ENCODE data around the gene MACROD2. TPM values are rescaled to one million over a fixed set of nuclear protein-coding genes. Genes with fewer than 3 reads are reported as not detected.

The MACROD2 gene
- total RNA-seq, 1 donor from 2014 or later = 1.6 TPM

- Histone ChIP-seq H3K36me3 (ENCODE audit: control insufficient read depth, insufficient read depth, low read length) (no peaks in the 10 kb centered on the region), H3K27me3 (ENCODE audit: control insufficient read depth, insufficient read depth, low read length) (no peaks in the 10 kb centered on the region), H3K4me3 (ENCODE audit: low read depth, low read length) (no peak overlapping the region)
- FAIRE-seq (no peak), DNase-seq (ENCODE audit: low read depth) (no peak)
- no peak for TF ChIP-seq CTCF (IDR thresholded peaks at IDR 0.05; ENCODE audit: insufficient read depth, low read length, severe bottlenecking)
Observed at GRCh38 chr20:14544688-14545087, 549.4 kb downstream of the MACROD2 start.

- H3K4me3 ChIP-seq (ENCODE audit: low read depth, low read length) = no peak overlapping the region
- DNase-seq (ENCODE audit: low read depth) = no peak
- no peaks in the 10 kb centered on the region for H3K27me3 ChIP-seq (ENCODE audit: control insufficient read depth, insufficient read depth, low read length)
- no peaks in the 10 kb centered on the region for H3K36me3 ChIP-seq (ENCODE audit: control insufficient read depth, insufficient read depth, low read length)
- TF ChIP-seq CTCF (IDR thresholded peaks at IDR 0.05; ENCODE audit: insufficient read depth, low read length, severe bottlenecking) = no peak
- FAIRE-seq = no peak
Observed at GRCh38 chr20:14550655-14551054, 555.3 kb downstream of the MACROD2 start.

GRCh38 chr20:14553774-14554534, 558.6 kb downstream of the MACROD2 start:
- no peak for FAIRE-seq
- no peak for TF ChIP-seq CTCF (IDR thresholded peaks at IDR 0.05; ENCODE audit: insufficient read depth, low read length, severe bottlenecking)
- no peak for DNase-seq (ENCODE audit: low read depth)
- no peaks in the 10 kb centered on the region for H3K36me3 ChIP-seq (ENCODE audit: control insufficient read depth, insufficient read depth, low read length)
- no peak overlapping the region for H3K4me3 ChIP-seq (ENCODE audit: low read depth, low read length)
- no peaks in the 10 kb centered on the region for H3K27me3 ChIP-seq (ENCODE audit: control insufficient read depth, insufficient read depth, low read length)

- TF ChIP-seq CTCF (IDR thresholded peaks at IDR 0.05; ENCODE audit: insufficient read depth, low read length, severe bottlenecking) = no peak
- DNase-seq (ENCODE audit: low read depth) (peak; percentile 50), FAIRE-seq (no peak)
- no peaks in the 10 kb centered on the region for H3K36me3 ChIP-seq (ENCODE audit: control insufficient read depth, insufficient read depth, low read length)
- H3K4me3 ChIP-seq (ENCODE audit: low read depth, low read length) = no peak overlapping the region
- no peaks in the 10 kb centered on the region for H3K27me3 ChIP-seq (ENCODE audit: control insufficient read depth, insufficient read depth, low read length)
Observed at GRCh38 chr20:14555676-14556075, 560.4 kb downstream of the MACROD2 start.

GRCh38 chr20:14556206-14556605, 560.9 kb downstream of the MACROD2 start:
- TF ChIP-seq CTCF (IDR thresholded peaks at IDR 0.05; ENCODE audit: insufficient read depth, low read length, severe bottlenecking) = no peak
- Histone ChIP-seq H3K36me3 (ENCODE audit: control insufficient read depth, insufficient read depth, low read length) (no peaks in the 10 kb centered on the region), H3K4me3 (ENCODE audit: low read depth, low read length) (no peak overlapping the region), H3K27me3 (ENCODE audit: control insufficient read depth, insufficient read depth, low read length) (no peaks in the 10 kb centered on the region)
- DNase-seq (ENCODE audit: low read depth) (no peak), FAIRE-seq (no peak)

- no peaks in the 10 kb centered on the region for H3K36me3 ChIP-seq (ENCODE audit: control insufficient read depth, insufficient read depth, low read length)
- FAIRE-seq (no peak), DNase-seq (ENCODE audit: low read depth) (peak; percentile 48)
- no peak for TF ChIP-seq CTCF (IDR thresholded peaks at IDR 0.05; ENCODE audit: insufficient read depth, low read length, severe bottlenecking)
- H3K4me3 ChIP-seq (ENCODE audit: low read depth, low read length) = no peak overlapping the region
- H3K27me3 ChIP-seq (ENCODE audit: control insufficient read depth, insufficient read depth, low read length) = no peaks in the 10 kb centered on the region
Observed at GRCh38 chr20:14559612-14560011, 564.3 kb downstream of the MACROD2 start.

Data from bronchial epithelial cell (primary cell).